Heart right ventricle (tissue), 16 donors: ENCODE data around the gene SRGAP3. TPM values are rescaled to one million over a fixed set of nuclear protein-coding genes. Genes with fewer than 3 reads are reported as not detected.
A peak's percentile ranks its signal among the peaks of the same experiment; 100 is the strongest.

Experiments used
- ATAC-seq, 8 donors: fragments of 200-7000 bp; cut with Tn5 transposase; one replicate each; pipeline ENCODE4 v1.9.1; 2020; ENCODE audit warnings: mild to moderate bottlenecking in 8 of 8, moderate library complexity in 8 of 8, moderate number of reproducible peaks in 1 of 8
- DNase-seq, 2 donors: peaks; one replicate each; pipeline ENCODE4 v3.0.0-alpha.2; 2020
- H3K27ac ChIP-seq, 10 donors: fragments of 200-600 bp; sonication (generic) in 2 of 10; one replicate each; pipeline versions ENCODE4 v1.5.0 to v1.8.0; 2020 to 2022; ENCODE audit warnings: mild to moderate bottlenecking in 3 of 10
- H3K27me3 ChIP-seq, 7 donors: fragments of 200-600 bp; one replicate each; pipeline ENCODE4 v1.8.0; 2021 to 2022; ENCODE audit warnings: mild to moderate bottlenecking in 2 of 7
- H3K36me3 ChIP-seq, 9 donors: fragments of 200-600 bp; sonication (generic) in 1 of 9; one replicate each; pipeline versions ENCODE4 v1.5.0 to v1.8.0; 2020 to 2022; ENCODE audit warnings: mild to moderate bottlenecking in 2 of 9
- H3K4me1 ChIP-seq, 9 donors: fragments of 200-600 bp; sonication (generic) in 1 of 9; one replicate each; pipeline versions ENCODE4 v1.5.0 to v1.8.0; 2020 to 2022; ENCODE audit warnings: mild to moderate bottlenecking in 4 of 9
- H3K4me3 ChIP-seq, 10 donors: fragments of 200-600 bp; sonication (generic) in 2 of 10; one replicate each; pipeline versions ENCODE4 v1.5.0 to v1.8.0; 2020 to 2022; ENCODE audit warnings: mild to moderate bottlenecking in 7 of 10, moderate library complexity in 2 of 10
- H3K9me3 ChIP-seq, 11 donors: fragments of 200-600 bp in 10 of 11; sonication (generic) in 2 of 11; one replicate each; pipeline versions ENCODE4 v1.5.0 to v1.8.0; 2013 to 2022; ENCODE audit warnings: mild to moderate bottlenecking in 2 of 11, control low read depth in 1 of 11, moderate library complexity in 1 of 11
- CTCF ChIP-seq, 9 donors: fragments of 200-600 bp; sonication (generic) in 2 of 9; IDR thresholded peaks; one replicate each; pipeline versions ENCODE4 v1.5.0 to v1.8.0; 2021 to 2022; ENCODE audit warnings: antibody characterized with exemption in 9 of 9, mild to moderate bottlenecking in 5 of 9, moderate library complexity in 1 of 9
- WGBS, 2 donors: extraction: QIAGEN DNeasy Blood & Tissue Kit; methylation state at CpG; one replicate each; pipeline ENCODE4 v1.1.7; 2013; ENCODE audit warnings: inconsistent platforms in 1 of 2; 5-methylcytosine and 5-hydroxymethylcytosine counted together
- intact Hi-C, 10 donors: fragments of 100-400 bp; cut with DNase I; formaldehyde crosslinking; loops; one replicate each; pipeline versions ENCODE4 v1.11.1 to v1.14.2; 2022
- polyA plus RNA-seq, 2 donors: library from polyadenylated mRNA; stranded (reverse); fragments of 200-250 nt; gene quantifications; one replicate each; pipeline ENCODE4 v1.2.3, GENCODE V29; 2013
- total RNA-seq, 10 donors: library from RNA; stranded (reverse); fragmentation: NEBNext Ultra II Directional in 3 of 10; extraction: Animal tissue kit (Norgen Biotek cat#: 25700) in 3 of 10; gene quantifications; one replicate each; pipeline versions ENCODE4 v1.2.1 to v1.2.4, GENCODE V29; 2021 to 2023
- donor health status: Arrhythmogenic right ventricular cardiomyopathy.
- donor health status: ischemic (EF 13 %, LVEDD 7.1; RV severe dilation, severe dysfunction).
- donor health status: healthy with polysubstance abuse.
- donor health status: DM: no; HTN: yes; CAD: no.
- donor health status: DM: no; HTN: no; CAD: no.
- donor health status: ischemic (EF 25% LVEDD 6.9; RV normal size, moderate dysfunction).
- donor health status: ischemic (EF 25% LVEDD 5.7; RV mildly dilated, moderate dysfunction).
- donor health status: healthy.
- donor health status: DM: yes; HTN: yes; CAD: no.
- donor health status: Ischemic cardiomyopathy.
- donor health status: ischemic (EF 35%, LVEDD 5.7; RV mildly dilated, moderate dysfunction).
- donor health status: nonischemic (EF 11% LVEDD 7.7; RV severe dilation, severe dysfunction).
- donor health status: DM: yes; HTN: yes; CAD: no.
- donor health status: PGD.
- donor health status: ischemic (EF 29% LVEDD 5.4; RV normal size, mild dysfunction).
- donor health status: nonischemic (EF 23%, LVEDD 6.1; RV moderate dilation, normal function).

Gene SRGAP3
- total and polyA plus RNA-seq, 12 donors, result 0.67 to 16.1 (median 10.6) TPM

- Histone ChIP-seq H3K4me3 (no peak overlapping the region), H3K27ac (no peak overlapping the region), H3K36me3 (peaks cover 0 to 25% (median 0%) of the 10 kb centered on the region in 9 donors), H3K9me3 (no peaks in the 10 kb centered on the region), H3K27me3 (no peaks in the 10 kb centered on the region), H3K4me1 (peaks cover 0 to 18% (median 8%) of the 10 kb centered on the region in 9 donors)
- 89 to 91% methylated on average over 7 of the region's 7 CpGs for WGBS, 2 donors
- intact Hi-C loops, result no loop called here
- ATAC-seq (no peak), DNase-seq (no peak)
- TF ChIP-seq CTCF (IDR thresholded peaks at IDR 0.05), result no peak
Measured at GRCh38 chr3:9015250-9015649, 234.2 kb downstream of the SRGAP3 start.

DNA sequence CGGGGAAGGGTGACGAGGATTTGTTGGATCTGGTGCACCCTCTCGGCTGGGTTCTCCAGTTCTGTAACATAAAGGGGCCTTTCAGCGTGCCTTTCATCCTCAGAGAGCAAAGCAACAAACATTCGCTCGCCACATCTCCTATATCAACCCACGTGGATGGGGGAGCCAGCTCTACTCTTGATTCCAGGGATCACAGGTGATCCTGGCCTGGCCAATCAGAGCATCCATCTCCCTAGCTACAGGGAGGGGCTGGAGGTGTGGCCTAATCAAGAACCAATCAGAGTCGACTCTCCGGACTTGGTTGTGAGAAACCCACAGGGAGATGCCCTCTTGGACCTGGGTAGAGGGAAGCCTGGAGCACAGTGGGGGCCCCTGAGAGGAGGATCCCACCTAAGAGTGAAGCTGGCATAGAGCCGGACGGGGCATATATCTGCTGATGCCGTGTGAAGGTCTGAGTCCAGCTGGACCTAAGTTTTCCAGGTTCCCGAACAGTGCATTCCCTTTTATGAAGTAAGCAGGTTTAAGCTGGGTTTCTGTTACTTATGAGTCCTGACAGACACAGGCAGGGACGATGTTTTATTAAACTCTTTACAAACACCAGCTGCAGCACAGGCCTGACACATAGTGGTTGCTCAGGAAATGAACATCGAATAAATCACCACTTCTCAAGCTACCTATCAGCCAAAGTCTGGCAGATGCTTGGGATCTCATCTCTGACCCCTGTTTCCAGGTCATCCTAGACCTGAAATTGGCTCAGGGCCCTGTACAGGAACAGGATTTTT is 235.5 kb downstream of the SRGAP3 start:
- H3K4me3 ChIP-seq, result no peak overlapping the region
- 87 to 89% methylated on average over 15 of the region's 15 CpGs for WGBS, 2 donors
- TF ChIP-seq CTCF (IDR thresholded peaks at IDR 0.05), result peak in 2 of 9 donors; percentile 7 to 11
- DNase-seq, result no peak
- no peaks in the 10 kb centered on the region for H3K9me3 ChIP-seq
- intact Hi-C loops, result no loop called here
- no peaks in the 10 kb centered on the region for H3K27me3 ChIP-seq
- peaks cover 0 to 27% (median 0%) of the 10 kb centered on the region in 9 donors for H3K36me3 ChIP-seq
- H3K27ac ChIP-seq, result no peak overlapping the region
- no peak for ATAC-seq
- H3K4me1 ChIP-seq, result peaks cover 0 to 6% (median 0%) of the 10 kb centered on the region in 9 donors

DNA sequence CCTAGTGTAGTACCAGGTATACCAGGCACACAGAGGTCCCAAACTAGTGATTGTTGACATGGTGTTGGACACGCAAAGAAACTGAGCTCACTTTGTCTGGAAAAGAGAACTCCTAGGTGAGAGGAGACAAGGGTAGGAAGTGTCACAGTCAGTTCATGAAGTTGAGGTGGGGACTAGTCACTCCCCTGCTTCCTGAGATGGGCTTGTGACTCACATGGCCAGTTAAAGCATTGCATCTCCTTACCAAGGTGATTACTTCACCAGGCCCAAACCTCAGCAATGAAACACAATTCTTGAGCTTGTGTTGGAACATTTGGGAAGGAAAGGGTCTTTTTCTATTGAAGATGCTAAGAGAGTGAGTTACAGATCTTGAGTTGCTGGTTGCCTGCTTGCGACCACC is 236.9 kb downstream of the SRGAP3 start:
- TF ChIP-seq CTCF (IDR thresholded peaks at IDR 0.05), result no peak
- no peak for ATAC-seq
- H3K27me3 ChIP-seq, result no peaks in the 10 kb centered on the region
- H3K27ac ChIP-seq, result no peak overlapping the region
- H3K36me3 ChIP-seq, result peaks cover 0 to 27% (median 0%) of the 10 kb centered on the region in 9 donors
- no peak for DNase-seq
- no peak overlapping the region for H3K4me3 ChIP-seq
- no peaks in the 10 kb centered on the region for H3K9me3 ChIP-seq
- intact Hi-C loops, result no loop called here
- H3K4me1 ChIP-seq, result no peaks in the 10 kb centered on the region
- 95 to 99% methylated on average over 2 of the region's 2 CpGs for WGBS, 2 donors

DNA sequence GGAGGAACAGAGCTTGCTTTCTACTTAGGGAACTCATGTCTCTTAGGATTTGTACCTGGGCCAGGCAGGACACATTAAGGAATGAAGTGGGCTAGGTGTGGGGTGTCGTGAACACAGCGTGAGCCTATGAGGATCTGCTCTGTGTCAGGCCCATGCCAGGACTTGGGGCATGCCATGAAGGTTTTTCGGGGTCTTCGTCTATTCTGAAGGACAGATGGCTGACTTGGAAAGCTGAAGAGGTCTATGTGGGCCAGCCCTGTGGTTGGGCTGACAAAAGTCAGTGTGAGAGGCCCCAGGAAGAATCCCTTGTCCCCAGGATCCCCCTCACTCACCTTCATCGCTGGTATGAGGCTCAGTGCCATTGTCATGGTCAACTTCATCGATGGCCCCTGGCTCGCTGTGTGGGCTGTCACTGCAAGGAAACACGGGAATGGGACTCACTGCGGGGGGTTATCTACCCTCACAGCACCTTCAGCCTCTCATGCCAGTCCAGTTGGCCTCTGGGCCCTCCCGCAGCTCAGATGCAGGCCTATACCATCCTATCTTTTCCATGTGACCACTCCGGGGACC is 239.4 kb downstream of the SRGAP3 start:
- Histone ChIP-seq H3K4me3 (no peak overlapping the region), H3K9me3 (no peaks in the 10 kb centered on the region), H3K4me1 (no peaks in the 10 kb centered on the region), H3K36me3 (peaks cover 0 to 22% (median 0%) of the 10 kb centered on the region in 9 donors), H3K27ac (no peak overlapping the region), H3K27me3 (no peaks in the 10 kb centered on the region)
- TF ChIP-seq CTCF (IDR thresholded peaks at IDR 0.05), result no peak
- no peak for ATAC-seq
- 90 to 96% methylated on average over 11 of the region's 11 CpGs for WGBS, 2 donors
- DNase-seq, result no peak
- intact Hi-C loops, result no loop called here
